ENCODE data around the gene LMAN1.

The LMAN1 gene

GRCh38 chr18:59359576-59359952 lies 499 bp upstream of the LMAN1 start:
- DNase-seq (ENCODE audit: low spot score): no peak

- DNase-seq (ENCODE audit: low spot score): no peak
These were observed 702 bp downstream of the LMAN1 start for GRCh38 chr18:59358414-59358711.

- DNase-seq (ENCODE audit: low spot score): no peak
These were observed 1.1 kb downstream of the LMAN1 start for GRCh38 chr18:59357928-59358327.

- DNase-seq (ENCODE audit: low spot score): no peak
These were observed 4.3 kb downstream of the LMAN1 start for GRCh38 chr18:59354731-59355130.

- no peak for DNase-seq (ENCODE audit: low spot score)
These were observed 5.9 kb downstream of the LMAN1 start for GRCh38 chr18:59353079-59353680.

GRCh38 chr18:59352250-59352855 lies 6.7 kb downstream of the LMAN1 start:
- no peak for DNase-seq (ENCODE audit: low spot score)

- DNase-seq (ENCODE audit: low spot score): no peak
These were observed 13.5 kb downstream of the LMAN1 start for GRCh38 chr18:59345556-59345955.

GRCh38 chr18:59344996-59345395 lies 14.1 kb downstream of the LMAN1 start:
- DNase-seq (ENCODE audit: low spot score): no peak

GRCh38 chr18:59343926-59344325 lies 15.1 kb downstream of the LMAN1 start:
- DNase-seq (ENCODE audit: low spot score): no peak

- DNase-seq (ENCODE audit: low spot score): no peak
These were observed 18.2 kb downstream of the LMAN1 start for GRCh38 chr18:59340817-59341216.

GRCh38 chr18:59340312-59340711 lies 18.8 kb downstream of the LMAN1 start:
- DNase-seq (ENCODE audit: low spot score): no peak

- no peak for DNase-seq (ENCODE audit: low spot score)
These were observed 26.1 kb downstream of the LMAN1 start for GRCh38 chr18:59332986-59333385.

- no peak for DNase-seq (ENCODE audit: low spot score)
These were observed 30.4 kb downstream of the LMAN1 start for GRCh38 chr18:59328683-59329082.

GRCh38 chr18:59325965-59326364 lies 33.1 kb downstream of the LMAN1 start:
- no peak for DNase-seq (ENCODE audit: low spot score)

GRCh38 chr18:59324623-59324971 lies 34.5 kb downstream of the LMAN1 start:
- DNase-seq (ENCODE audit: low spot score): no peak

- DNase-seq (ENCODE audit: low spot score): no peak
These were observed 35.0 kb downstream of the LMAN1 start for GRCh38 chr18:59323931-59324622.

- DNase-seq (ENCODE audit: low spot score): peak; percentile 59
These were observed 40.5 kb downstream of the LMAN1 start, which contains the start of gene CPLX4 for GRCh38 chr18:59318460-59319050. Gene CPLX4, minus strand, starts transcription at chr18:59318649. Its CDS starts 187 bp downstream, at chr18:59318462.

- DNase-seq (ENCODE audit: low spot score): no peak
These were observed 47.4 kb downstream of the LMAN1 start for GRCh38 chr18:59311631-59312030.

GRCh38 chr18:59308938-59309260 lies 50.2 kb downstream of the LMAN1 start:
- DNase-seq (ENCODE audit: low spot score): no peak

- peak; percentile 97 for DNase-seq (ENCODE audit: low spot score)
These were observed 50.7 kb downstream of the LMAN1 start for GRCh38 chr18:59308248-59308937.

- no peak for DNase-seq (ENCODE audit: low spot score)
These were observed 52.4 kb downstream of the LMAN1 start for GRCh38 chr18:59306640-59307039.

- DNase-seq (ENCODE audit: low spot score): no peak
These were observed 53.8 kb downstream of the LMAN1 start for GRCh38 chr18:59305295-59305694.

- DNase-seq (ENCODE audit: low spot score): no peak
These were observed 55.3 kb downstream of the LMAN1 start for GRCh38 chr18:59303656-59304195.

Measured in D341Med (cell line).